OCI-LY7 (cell line): ENCODE data around the gene STUM. TPM values are rescaled to one million over a fixed set of nuclear protein-coding genes. Genes with fewer than 3 reads are reported as not detected.

Source experiments
- BruUV-seq: library from RNA; stranded (reverse); fragments of 400-500 nt; replicated peaks from 2 replicates; lab custom pipeline; 2021; lab: Mats Ljungman, UMichigan
- CTCF ChIA-PET: fragments of 300-600 bp; sonication (Branson Sonifier 250); formaldehyde crosslinking; loops from one replicate; lab custom pipeline; 2022; ENCODE audit warnings: antibody characterized with exemption; ENCODE audit not compliant: unreplicated experiment; lab: Charles Lee
- POLR2A ChIA-PET: fragments of 300-600 bp; sonication (Branson Sonifier 250); formaldehyde crosslinking; loops from one replicate; lab custom pipeline; 2022; ENCODE audit warnings: antibody characterized with exemption; lab: Charles Lee
- DNase-seq: peaks from one replicate; pipeline ENCODE4 v3.0.0-alpha.2; 2015; ENCODE audit warnings: low spot score
- H2AFZ ChIP-seq: fragments of 200-600 bp; sonication (generic), shearing (Covaris generic); 2 replicates; pipeline ENCODE4 v1.6.1; 2014; ENCODE audit warnings: mild to moderate bottlenecking, antibody characterized with exemption, low read length, moderate library complexity
- H3K27ac ChIP-seq: fragments of 200-600 bp; sonication (generic); 2 replicates; pipeline ENCODE4 v1.5.1; 2014; ENCODE audit warnings: mixed run types, low read depth, mild to moderate bottlenecking, moderate library complexity, low read length, inconsistent platforms; ENCODE audit not compliant: poor library complexity, severe bottlenecking
- H3K36me3 ChIP-seq: fragments of 200-600 bp; sonication (generic); 2 replicates; pipeline ENCODE4 v1.6.1; 2014; ENCODE audit warnings: mild to moderate bottlenecking, antibody characterized with exemption, low read length, moderate library complexity, mixed read lengths; ENCODE audit not compliant: insufficient read depth
- H3K4me1 ChIP-seq: fragments of 200-600 bp; sonication (generic); 2 replicates; pipeline ENCODE4 v1.5.1; 2014; ENCODE audit warnings: mild to moderate bottlenecking, low read length; ENCODE audit not compliant: insufficient read depth, poor library complexity, severe bottlenecking
- H3K4me2 ChIP-seq: fragments of 200-600 bp; sonication (generic); 2 replicates; pipeline ENCODE4 v1.6.1; 2014; ENCODE audit warnings: mild to moderate bottlenecking, low read length
- H3K4me3 ChIP-seq: fragments of 200-600 bp; sonication (generic); 2 replicates; pipeline ENCODE4 v1.5.1; 2014; ENCODE audit warnings: mild to moderate bottlenecking, low read depth, low read length; ENCODE audit not compliant: poor library complexity, severe bottlenecking
- H3K79me2 ChIP-seq: fragments of 200-600 bp; sonication (generic); 2 replicates; pipeline ENCODE4 v1.6.1; 2016; ENCODE audit warnings: low read depth, mild to moderate bottlenecking, low read length, moderate library complexity, mixed read lengths; ENCODE audit not compliant: insufficient read depth
- H3K9me2 ChIP-seq: fragments of 200-600 bp; sonication (generic); 2 replicates; pipeline ENCODE4 v1.6.1; 2016; ENCODE audit warnings: mild to moderate bottlenecking, low read length, mixed read lengths; ENCODE audit not compliant: insufficient read depth
- H3K9me3 ChIP-seq: fragments of 200-600 bp; sonication (generic); 2 replicates; pipeline ENCODE4 v1.6.1; 2014; ENCODE audit warnings: mild to moderate bottlenecking, mixed run types, low read length, mixed read lengths
- H4K20me1 ChIP-seq: fragments of 200-600 bp; sonication (generic); 2 replicates; pipeline ENCODE4 v1.6.1; 2014; ENCODE audit warnings: mild to moderate bottlenecking, antibody characterized with exemption, low read length, moderate library complexity, mixed read lengths; ENCODE audit not compliant: insufficient read depth
- CTCF ChIP-seq: fragments of 200-600 bp; sonication (generic); conservative IDR thresholded peaks from 2 replicates; pipeline ENCODE4 v1.5.1; 2014; ENCODE audit warnings: mild to moderate bottlenecking, antibody characterized with exemption, low read length, moderate library complexity, mixed read lengths
- EZH2phosphoT487 ChIP-seq: fragments of 200-600 bp; sonication (generic); IDR thresholded peaks from 2 replicates; pipeline ENCODE4 v1.6.1; 2018; ENCODE audit warnings: low read depth, borderline replicate concordance, mild to moderate bottlenecking, mixed run types, antibody characterized with exemption, low read length, moderate library complexity, mixed read lengths
- intact Hi-C: fragments of 100-400 bp; cut with micrococcal nuclease; formaldehyde crosslinking; loops from one replicate; pipeline ENCODE4 v1.10.0; 2022; ENCODE audit not compliant: unreplicated experiment
- total RNA-seq, 2 experiments: library from RNA; depleted of rRNA in 1 of 2; stranded (reverse); fragments of >200 nt in 1 of 2; shearing (Covaris generic) in 1 of 2; gene quantifications; 2 replicates each; pipeline ENCODE4 v1.2.3, GENCODE V29; 2014 to 2022

The STUM gene
- total RNA-seq, 2 experiments from 2014 or later, result not detected

DNA sequence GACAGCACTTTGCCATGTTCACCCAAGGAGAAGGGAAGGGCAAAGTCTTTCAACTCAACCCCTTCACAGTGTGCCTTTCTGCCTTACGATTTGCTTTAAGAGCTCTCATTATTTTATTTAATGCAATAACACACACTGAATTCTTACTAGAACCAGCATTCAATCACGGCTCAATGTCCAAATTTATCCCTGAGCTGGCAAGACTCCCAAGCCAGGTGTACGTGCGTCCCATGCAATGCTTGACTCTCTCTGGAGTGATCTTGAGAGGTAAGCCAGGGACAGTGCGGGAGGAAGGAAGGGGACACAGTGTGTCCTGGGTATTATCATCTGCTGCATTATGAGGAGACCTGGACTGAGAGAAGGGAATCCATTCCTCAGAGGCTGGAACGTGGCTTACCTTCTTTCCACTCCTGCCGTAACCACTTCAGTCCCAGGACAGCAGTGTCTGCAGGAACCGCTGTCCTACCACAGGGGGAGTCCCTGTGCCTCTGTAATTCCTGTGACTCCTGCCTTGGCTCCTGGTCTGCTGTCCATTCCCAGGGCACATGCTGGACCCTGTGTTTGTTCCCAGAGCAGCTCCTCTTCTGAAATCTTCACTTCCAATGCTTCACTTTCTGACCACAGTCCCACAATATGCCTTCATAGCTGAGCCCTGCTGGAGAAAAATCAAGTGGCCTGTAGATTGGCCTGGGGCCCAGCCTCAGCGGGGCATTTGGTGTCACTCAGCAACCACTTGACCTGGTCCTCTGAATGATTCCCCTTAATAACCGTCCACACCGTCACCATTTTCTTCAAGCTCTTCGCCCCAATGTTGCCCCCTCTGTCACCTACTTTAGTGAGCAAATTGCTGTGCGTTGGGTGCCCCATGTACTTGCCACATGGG lies 28.6 kb upstream of the STUM start:
- intact Hi-C loops, result no loop called here
- H4K20me1 ChIP-seq, result no peaks in the 10 kb centered on the region
- no peaks in the 10 kb centered on the region for H3K9me3 ChIP-seq
- no peak overlapping the region for H3K4me3 ChIP-seq
- H3K4me2 ChIP-seq, result no peak overlapping the region
- H3K36me3 ChIP-seq, result no peaks in the 10 kb centered on the region
- CTCF ChIA-PET, result no interaction called here
- no peak for TF ChIP-seq CTCF
- no peaks in the 10 kb centered on the region for H3K9me2 ChIP-seq
- DNase-seq, result no peak
- POLR2A ChIA-PET, result interaction anchor here (0.6 kb wide), 1 partner anchor 1101 kb away, joined by 3 read pairs; no protein-coding TSS in a partner anchor
- H3K79me2 ChIP-seq, result no peaks in the 10 kb centered on the region
- H3K27ac ChIP-seq, result no peak overlapping the region
- H3K4me1 ChIP-seq, result no peaks in the 10 kb centered on the region
- no TSS peak for BruUV-seq
- H2AFZ ChIP-seq, result no peak overlapping the region

DNA sequence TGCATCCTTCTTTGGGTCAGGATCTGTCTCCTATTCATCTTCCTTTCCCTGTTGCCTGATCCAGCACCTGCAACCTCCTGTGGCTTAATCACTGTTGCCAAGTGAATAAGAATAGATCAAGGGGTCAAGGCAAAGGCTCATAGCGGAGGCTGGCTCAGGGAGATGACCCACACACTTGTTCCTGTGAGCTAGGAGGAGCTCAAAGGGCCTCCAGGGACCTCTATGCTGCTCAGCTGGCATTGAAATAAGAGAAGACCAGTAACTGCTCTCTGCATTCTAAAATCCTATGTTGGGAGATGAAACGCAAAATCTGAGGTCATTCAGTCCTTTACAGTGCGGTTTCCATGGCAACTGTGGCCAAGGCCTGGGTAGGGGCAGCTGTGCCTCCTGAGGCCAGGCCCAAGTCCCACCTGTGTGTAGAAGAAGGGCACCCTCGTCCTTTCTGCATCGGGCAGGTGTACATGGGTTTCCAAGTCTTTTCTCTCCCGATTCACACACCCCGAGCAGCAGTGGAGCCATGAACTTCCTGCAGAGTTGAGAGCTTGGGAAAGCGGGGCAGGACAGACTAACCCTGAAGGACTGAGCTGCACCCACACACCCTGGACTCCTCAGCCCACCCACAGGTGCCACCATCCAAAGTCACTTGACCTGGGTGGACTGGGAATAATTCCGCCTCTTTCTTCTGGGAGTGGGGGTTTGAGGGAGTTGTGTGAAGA lies 27.8 kb upstream of the STUM start:
- TF ChIP-seq CTCF (no peak), EZH2phosphoT487 (no peak)
- H3K4me1 ChIP-seq, result no peaks in the 10 kb centered on the region
- no peaks in the 10 kb centered on the region for H3K79me2 ChIP-seq
- H3K27ac ChIP-seq, result no peak overlapping the region
- no peak overlapping the region for H2AFZ ChIP-seq
- intact Hi-C loops, result no loop called here
- BruUV-seq, result no TSS peak
- CTCF ChIA-PET, result no interaction called here
- no peak overlapping the region for H3K4me3 ChIP-seq
- H4K20me1 ChIP-seq, result no peaks in the 10 kb centered on the region
- no peaks in the 10 kb centered on the region for H3K36me3 ChIP-seq
- DNase-seq, result no peak
- H3K4me2 ChIP-seq, result no peak overlapping the region
- POLR2A ChIA-PET, result no interaction called here
- H3K9me3 ChIP-seq, result no peaks in the 10 kb centered on the region
- no peaks in the 10 kb centered on the region for H3K9me2 ChIP-seq
